GM21381 (cell line): ENCODE results near the gene CPEB3.
"Not testable (repeated sequence)": the region's sequence is repeated elsewhere in the genome, so short reads cannot be mapped to it uniquely, and the experiment has no call there.

Experiments
- ATAC-seq: cut with Tn5 transposase; IDR thresholded peaks from one replicate; pipeline ENCODE4 v1.9.1; 2021; ENCODE audit warnings: mild to moderate bottlenecking, moderate library complexity; ENCODE audit not compliant: unreplicated experiment

CPEB3 gene

GRCh38 chr10:92052741-92053140 lies 238.1 kb downstream of the CPEB3 start:
- ATAC-seq, result no peak

- ATAC-seq, result no peak
Measured at GRCh38 chr10:92052088-92052487, 238.8 kb downstream of the CPEB3 start.

DNA sequence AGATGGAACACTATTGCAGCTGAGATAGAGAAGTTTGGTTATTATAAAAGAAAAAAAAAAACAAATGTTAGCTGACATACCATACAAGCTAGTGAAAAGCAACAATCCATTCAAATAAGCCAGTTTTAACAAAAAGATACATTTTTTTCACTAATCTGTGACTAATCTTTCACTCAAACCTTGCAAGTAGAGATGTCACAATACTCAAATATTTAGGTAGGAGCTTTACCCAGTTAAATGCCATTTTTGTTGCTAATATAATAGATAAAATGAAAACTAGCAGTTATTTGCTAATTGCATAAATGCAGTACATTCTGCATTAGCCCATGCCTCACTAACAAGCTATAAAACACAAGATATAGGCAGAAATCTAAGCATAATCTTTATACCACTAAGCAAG lies 243.7 kb downstream of the CPEB3 start:
- ATAC-seq, result no peak

GRCh38 chr10:92045641-92046106 lies 245.2 kb downstream of the CPEB3 start:
- ATAC-seq, result no peak

DNA sequence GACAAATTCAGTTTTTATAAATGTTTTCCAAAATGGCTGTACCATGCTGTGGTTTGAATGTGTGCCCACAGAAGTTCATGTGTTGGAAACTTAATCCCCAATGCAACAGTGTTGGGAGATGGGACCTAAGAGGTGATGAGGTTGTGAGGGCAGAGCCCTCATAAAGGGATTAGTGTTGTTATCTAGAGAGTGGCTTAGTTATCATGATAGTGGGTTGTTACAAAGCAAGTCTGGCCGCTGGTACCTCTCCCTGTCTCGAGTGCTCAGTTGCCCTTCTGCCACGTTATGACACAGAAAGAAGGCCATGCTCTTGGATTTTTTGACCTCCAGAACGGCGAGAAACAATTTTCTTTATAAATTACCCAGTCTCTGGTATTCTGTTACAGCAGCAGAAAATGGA lies 248.3 kb downstream of the CPEB3 start:
- no peak for ATAC-seq

DNA sequence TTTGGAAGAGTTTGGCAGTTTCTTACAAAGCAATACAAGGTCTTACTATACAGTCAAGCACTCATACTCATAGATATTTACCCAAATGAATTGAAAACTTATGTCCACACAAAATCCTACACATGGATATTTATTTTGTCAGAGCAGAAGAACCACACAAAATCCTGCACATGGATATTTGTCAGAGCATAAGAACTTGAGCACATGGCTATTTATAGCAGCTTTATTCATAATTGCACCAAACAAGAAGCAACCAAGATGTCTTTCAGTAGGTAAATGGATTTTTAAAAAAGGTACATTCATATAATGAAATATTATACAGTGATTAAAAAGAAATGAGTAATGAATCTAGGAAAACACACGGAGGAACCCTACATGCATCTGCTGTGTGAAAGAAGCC lies 251.9 kb downstream of the CPEB3 start:
- ATAC-seq, result no peak

DNA sequence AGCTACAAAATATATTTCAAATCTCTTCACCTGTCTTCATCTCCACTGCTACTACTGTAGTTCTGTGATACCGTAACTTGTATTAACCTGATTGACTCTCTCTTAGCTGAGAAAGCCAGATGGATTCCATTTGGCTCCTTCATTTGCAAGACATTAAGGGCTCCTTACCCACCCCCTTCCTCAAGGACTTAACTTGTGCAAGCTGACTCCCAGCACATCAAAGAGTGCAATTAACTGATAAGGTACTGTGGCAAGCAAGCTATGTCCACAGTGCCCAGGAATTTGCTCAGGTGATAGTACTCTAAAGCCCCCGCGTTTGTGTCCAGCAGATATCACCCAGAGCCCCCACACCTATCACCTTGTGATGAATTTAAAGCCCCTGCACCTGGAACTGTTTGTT lies 257.8 kb downstream of the CPEB3 start:
- ATAC-seq, result not testable (repeated sequence)

DNA sequence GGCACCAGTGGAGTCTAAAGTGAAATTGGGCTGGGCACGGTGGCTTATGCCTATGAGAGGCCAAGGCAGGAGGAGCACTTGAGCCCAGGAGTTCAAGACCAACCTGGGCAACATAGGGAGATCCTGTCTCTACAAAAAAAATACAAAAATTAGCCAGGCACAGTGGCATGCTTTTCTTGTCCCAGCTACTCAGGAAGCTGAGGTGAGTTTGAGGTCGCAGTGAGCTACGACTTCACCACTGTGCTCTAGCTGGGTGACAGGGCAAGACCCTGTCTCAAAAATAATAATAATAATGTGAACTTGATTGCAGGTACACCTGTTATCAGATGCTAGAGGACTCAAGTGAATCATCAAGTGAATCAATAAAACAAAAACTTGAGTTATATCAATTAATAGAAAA lies 259.3 kb downstream of the CPEB3 start:
- no peak for ATAC-seq

DNA sequence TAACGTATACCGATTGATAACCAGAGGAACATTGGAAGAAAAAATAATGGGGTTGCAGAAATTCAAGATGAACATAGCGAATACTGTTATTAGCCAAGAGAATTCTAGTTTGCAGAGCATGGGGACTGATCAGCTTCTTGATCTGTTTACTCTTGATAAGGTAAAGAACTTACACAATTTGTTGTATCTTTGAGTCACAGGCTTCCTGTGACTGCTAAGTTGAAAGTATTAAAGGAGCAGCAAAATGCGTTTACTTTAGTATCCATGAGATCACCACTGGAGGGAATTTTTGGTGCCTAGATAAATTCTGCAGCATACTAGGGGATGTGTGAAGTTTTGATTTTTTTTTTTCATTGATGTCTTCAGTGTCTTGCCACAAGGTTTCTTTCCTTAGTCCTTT lies 263.7 kb downstream of the CPEB3 start:
- no peak for ATAC-seq

- not testable (repeated sequence) for ATAC-seq
Measured at GRCh38 chr10:92025340-92025739, 265.5 kb downstream of the CPEB3 start.

DNA sequence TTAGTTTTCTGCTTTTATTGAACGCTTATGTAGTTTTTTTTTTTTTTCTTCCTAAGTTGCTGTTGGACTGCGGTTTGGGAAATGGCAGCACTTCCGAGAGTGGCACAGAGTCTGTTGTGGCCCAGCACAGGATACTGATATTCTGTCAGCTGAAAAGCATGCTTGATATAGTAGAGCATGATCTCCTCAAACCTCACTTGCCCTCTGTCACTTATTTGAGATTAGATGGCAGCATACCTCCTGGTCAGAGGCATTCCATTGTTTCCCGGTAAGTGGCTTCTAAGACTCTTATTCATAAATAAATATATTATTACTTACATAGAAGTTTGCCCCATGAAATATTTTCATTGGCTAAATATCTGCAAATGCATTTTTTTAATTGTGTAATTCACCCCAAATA lies 266.2 kb downstream of the CPEB3 start:
- ATAC-seq, result no peak

GRCh38 chr10:92014620-92015019 lies 276.3 kb downstream of the CPEB3 start:
- ATAC-seq, result no peak

- no peak for ATAC-seq
Measured at GRCh38 chr10:92011560-92012214, 279.2 kb downstream of the CPEB3 start.

- no peak for ATAC-seq
Measured at GRCh38 chr10:92010047-92010735, 280.7 kb downstream of the CPEB3 start.

GRCh38 chr10:92009445-92009844 lies 281.4 kb downstream of the CPEB3 start:
- ATAC-seq, result no peak

- ATAC-seq, result no peak
Measured at GRCh38 chr10:92005978-92006377, 284.9 kb downstream of the CPEB3 start.

GRCh38 chr10:92003258-92003657 lies 287.6 kb downstream of the CPEB3 start:
- no peak for ATAC-seq

- ATAC-seq, result no peak
Measured at GRCh38 chr10:92001995-92002394, 288.9 kb downstream of the CPEB3 start.

DNA sequence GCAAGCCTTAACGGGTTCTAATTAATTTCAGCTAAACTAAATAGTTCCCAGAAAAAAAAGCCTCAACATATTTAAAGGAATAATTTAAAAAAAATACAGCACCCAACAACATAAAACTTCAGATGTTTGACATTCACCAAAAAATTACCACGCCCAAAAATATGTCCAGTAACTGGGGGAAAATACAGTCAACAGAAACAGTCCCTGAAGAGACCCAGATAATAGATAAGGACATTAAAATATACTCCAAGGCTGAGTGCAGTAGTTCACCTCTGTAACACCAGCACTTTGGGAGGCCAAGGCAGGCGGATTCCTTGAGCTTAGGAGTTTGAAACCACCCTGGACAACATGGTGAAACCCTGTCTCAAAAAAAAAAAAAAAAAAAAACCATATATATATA lies 289.3 kb downstream of the CPEB3 start:
- no peak for ATAC-seq
